OCI-LY7 (cell line): Measurements from ENCODE around the gene LHFPL2. TPM values are rescaled to one million over a fixed set of nuclear protein-coding genes. Genes with fewer than 3 reads are reported as not detected.
"Not testable (repeated sequence)": the region's sequence is repeated elsewhere in the genome, so short reads cannot be mapped to it uniquely, and the experiment has no call there.

Experiments used
- BruUV-seq: library from RNA; stranded (reverse); fragments of 400-500 nt; replicated peaks from 2 replicates; lab custom pipeline; 2021; lab: Mats Ljungman, UMichigan
- CTCF ChIA-PET: fragments of 300-600 bp; sonication (Branson Sonifier 250); formaldehyde crosslinking; loops from one replicate; lab custom pipeline; 2022; ENCODE audit warnings: antibody characterized with exemption; ENCODE audit not compliant: unreplicated experiment; lab: Charles Lee
- POLR2A ChIA-PET: fragments of 300-600 bp; sonication (Branson Sonifier 250); formaldehyde crosslinking; loops from one replicate; lab custom pipeline; 2022; ENCODE audit warnings: antibody characterized with exemption; lab: Charles Lee
- DNase-seq: peaks from one replicate; pipeline ENCODE4 v3.0.0-alpha.2; 2015; ENCODE audit warnings: low spot score
- H2AFZ ChIP-seq: fragments of 200-600 bp; sonication (generic), shearing (Covaris generic); 2 replicates; pipeline ENCODE4 v1.6.1; 2014; ENCODE audit warnings: mild to moderate bottlenecking, antibody characterized with exemption, low read length, moderate library complexity
- H3K27ac ChIP-seq: fragments of 200-600 bp; sonication (generic); 2 replicates; pipeline ENCODE4 v1.5.1; 2014; ENCODE audit warnings: mixed run types, low read depth, mild to moderate bottlenecking, moderate library complexity, low read length, inconsistent platforms; ENCODE audit not compliant: poor library complexity, severe bottlenecking
- H3K36me3 ChIP-seq: fragments of 200-600 bp; sonication (generic); 2 replicates; pipeline ENCODE4 v1.6.1; 2014; ENCODE audit warnings: mild to moderate bottlenecking, antibody characterized with exemption, low read length, moderate library complexity, mixed read lengths; ENCODE audit not compliant: insufficient read depth
- H3K4me1 ChIP-seq: fragments of 200-600 bp; sonication (generic); 2 replicates; pipeline ENCODE4 v1.5.1; 2014; ENCODE audit warnings: mild to moderate bottlenecking, low read length; ENCODE audit not compliant: insufficient read depth, poor library complexity, severe bottlenecking
- H3K4me2 ChIP-seq: fragments of 200-600 bp; sonication (generic); 2 replicates; pipeline ENCODE4 v1.6.1; 2014; ENCODE audit warnings: mild to moderate bottlenecking, low read length
- H3K4me3 ChIP-seq: fragments of 200-600 bp; sonication (generic); 2 replicates; pipeline ENCODE4 v1.5.1; 2014; ENCODE audit warnings: mild to moderate bottlenecking, low read depth, low read length; ENCODE audit not compliant: poor library complexity, severe bottlenecking
- H3K79me2 ChIP-seq: fragments of 200-600 bp; sonication (generic); 2 replicates; pipeline ENCODE4 v1.6.1; 2016; ENCODE audit warnings: low read depth, mild to moderate bottlenecking, low read length, moderate library complexity, mixed read lengths; ENCODE audit not compliant: insufficient read depth
- H3K9me2 ChIP-seq: fragments of 200-600 bp; sonication (generic); 2 replicates; pipeline ENCODE4 v1.6.1; 2016; ENCODE audit warnings: mild to moderate bottlenecking, low read length, mixed read lengths; ENCODE audit not compliant: insufficient read depth
- H3K9me3 ChIP-seq: fragments of 200-600 bp; sonication (generic); 2 replicates; pipeline ENCODE4 v1.6.1; 2014; ENCODE audit warnings: mild to moderate bottlenecking, mixed run types, low read length, mixed read lengths
- H4K20me1 ChIP-seq: fragments of 200-600 bp; sonication (generic); 2 replicates; pipeline ENCODE4 v1.6.1; 2014; ENCODE audit warnings: mild to moderate bottlenecking, antibody characterized with exemption, low read length, moderate library complexity, mixed read lengths; ENCODE audit not compliant: insufficient read depth
- CTCF ChIP-seq: fragments of 200-600 bp; sonication (generic); conservative IDR thresholded peaks from 2 replicates; pipeline ENCODE4 v1.5.1; 2014; ENCODE audit warnings: mild to moderate bottlenecking, antibody characterized with exemption, low read length, moderate library complexity, mixed read lengths
- EZH2phosphoT487 ChIP-seq: fragments of 200-600 bp; sonication (generic); IDR thresholded peaks from 2 replicates; pipeline ENCODE4 v1.6.1; 2018; ENCODE audit warnings: low read depth, borderline replicate concordance, mild to moderate bottlenecking, mixed run types, antibody characterized with exemption, low read length, moderate library complexity, mixed read lengths
- intact Hi-C: fragments of 100-400 bp; cut with micrococcal nuclease; formaldehyde crosslinking; loops from one replicate; pipeline ENCODE4 v1.10.0; 2022; ENCODE audit not compliant: unreplicated experiment
- total RNA-seq, 2 experiments: library from RNA; depleted of rRNA in 1 of 2; stranded (reverse); fragments of >200 nt in 1 of 2; shearing (Covaris generic) in 1 of 2; gene quantifications; 2 replicates each; pipeline ENCODE4 v1.2.3, GENCODE V29; 2014 to 2022

LHFPL2 gene
- total RNA-seq, 2 experiments from 2014 or later, result 12.2 to 24.0 TPM

- no TSS peak for BruUV-seq
- H3K4me1 ChIP-seq, result no peaks in the 10 kb centered on the region
- ChIA-PET CTCF (interaction anchor here (0.6 kb wide), 1 partner anchor 125 kb away, joined by 4 read pairs; no protein-coding TSS in a partner anchor), POLR2A (interaction anchor here (0.6 kb wide), 1 partner anchor 110 kb away, joined by 4 read pairs; no protein-coding TSS in a partner anchor)
- peaks cover 69% of the 10 kb centered on the region for H3K36me3 ChIP-seq
- no peak overlapping the region for H3K27ac ChIP-seq
- H4K20me1 ChIP-seq, result no peaks in the 10 kb centered on the region
- TF ChIP-seq CTCF (no peak), EZH2phosphoT487 (no peak)
- no peak overlapping the region for H3K4me3 ChIP-seq
- H2AFZ ChIP-seq, result no peak overlapping the region
- no peaks in the 10 kb centered on the region for H3K9me2 ChIP-seq
- no peak for DNase-seq
- intact Hi-C loops, result no loop called here
- no peaks in the 10 kb centered on the region for H3K79me2 ChIP-seq
- no peak overlapping the region for H3K4me2 ChIP-seq
- peaks cover 7% of the 10 kb centered on the region for H3K9me3 ChIP-seq
Measured at GRCh38 chr5:78622302-78622971, 26.1 kb downstream of the LHFPL2 start.

GRCh38 chr5:78621291-78621738 lies 27.3 kb downstream of the LHFPL2 start:
- no TSS peak for BruUV-seq
- Histone ChIP-seq H3K9me2 (no peaks in the 10 kb centered on the region), H3K79me2 (no peaks in the 10 kb centered on the region), H3K4me1 (no peaks in the 10 kb centered on the region), H3K27ac (no peak overlapping the region), H4K20me1 (no peaks in the 10 kb centered on the region), H3K9me3 (peaks cover 7% of the 10 kb centered on the region), H3K4me2 (no peak overlapping the region), H2AFZ (no peak overlapping the region), H3K4me3 (no peak overlapping the region), H3K36me3 (peaks cover 60% of the 10 kb centered on the region)
- intact Hi-C loops, result no loop called here
- ChIA-PET POLR2A (interaction anchor here (0.8 kb wide), 1 partner anchor 13 kb away, joined by 4 read pairs; no protein-coding TSS in a partner anchor), CTCF (no interaction called here)
- no peak for DNase-seq
- TF ChIP-seq CTCF, result no peak

GRCh38 chr5:78620119-78620518 lies 28.5 kb downstream of the LHFPL2 start:
- H4K20me1 ChIP-seq, BruUV-seq, H3K4me3 ChIP-seq, H3K4me2 ChIP-seq, H2AFZ ChIP-seq, CTCF ChIA-PET, intact Hi-C loops, H3K27ac ChIP-seq, H3K9me3 ChIP-seq, DNase-seq, H3K79me2 ChIP-seq, H3K4me1 ChIP-seq, POLR2A ChIA-PET, H3K9me2 ChIP-seq: not testable (repeated sequence)
- H3K36me3 ChIP-seq, result peaks cover 49% of the 10 kb centered on the region
